GM12873 (cell line): ENCODE measurements around the gene KCNIP4.

ENCODE experiments used
- TF ChIP-seq, protein P1 (sequence below): IDR thresholded peaks from 2 replicates; pipeline ENCODE4 v1.5.1; 2012; ENCODE audit warnings: low read depth, mild to moderate bottlenecking, moderate library complexity, low read length, control low read depth; ENCODE audit not compliant: insufficient read depth; ENCODE audit errors: missing control alignments

Gene KCNIP4

DNA sequence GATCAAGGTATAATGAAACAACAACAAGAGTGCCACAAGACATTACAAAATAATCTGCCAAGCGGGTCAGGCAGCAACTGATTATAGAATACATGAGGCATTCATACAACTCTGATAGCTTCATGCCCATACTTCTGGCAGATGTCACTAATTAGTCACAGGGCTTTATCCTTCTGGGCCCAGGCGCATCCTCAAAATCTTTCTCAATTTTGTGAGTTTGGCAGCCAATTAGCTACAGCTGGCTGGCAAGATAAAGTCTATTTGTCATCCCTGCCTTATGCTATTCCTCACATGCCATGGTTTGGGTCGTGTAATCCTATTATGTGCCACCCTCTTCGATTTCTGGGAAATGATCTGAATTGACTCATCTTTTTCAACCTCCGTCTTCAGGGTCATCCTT lies 994.0 kb downstream of the KCNIP4 start:
- TF ChIP-seq, protein P1, sequence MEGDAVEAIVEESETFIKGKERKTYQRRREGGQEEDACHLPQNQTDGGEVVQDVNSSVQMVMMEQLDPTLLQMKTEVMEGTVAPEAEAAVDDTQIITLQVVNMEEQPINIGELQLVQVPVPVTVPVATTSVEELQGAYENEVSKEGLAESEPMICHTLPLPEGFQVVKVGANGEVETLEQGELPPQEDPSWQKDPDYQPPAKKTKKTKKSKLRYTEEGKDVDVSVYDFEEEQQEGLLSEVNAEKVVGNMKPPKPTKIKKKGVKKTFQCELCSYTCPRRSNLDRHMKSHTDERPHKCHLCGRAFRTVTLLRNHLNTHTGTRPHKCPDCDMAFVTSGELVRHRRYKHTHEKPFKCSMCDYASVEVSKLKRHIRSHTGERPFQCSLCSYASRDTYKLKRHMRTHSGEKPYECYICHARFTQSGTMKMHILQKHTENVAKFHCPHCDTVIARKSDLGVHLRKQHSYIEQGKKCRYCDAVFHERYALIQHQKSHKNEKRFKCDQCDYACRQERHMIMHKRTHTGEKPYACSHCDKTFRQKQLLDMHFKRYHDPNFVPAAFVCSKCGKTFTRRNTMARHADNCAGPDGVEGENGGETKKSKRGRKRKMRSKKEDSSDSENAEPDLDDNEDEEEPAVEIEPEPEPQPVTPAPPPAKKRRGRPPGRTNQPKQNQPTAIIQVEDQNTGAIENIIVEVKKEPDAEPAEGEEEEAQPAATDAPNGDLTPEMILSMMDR: no peak

DNA sequence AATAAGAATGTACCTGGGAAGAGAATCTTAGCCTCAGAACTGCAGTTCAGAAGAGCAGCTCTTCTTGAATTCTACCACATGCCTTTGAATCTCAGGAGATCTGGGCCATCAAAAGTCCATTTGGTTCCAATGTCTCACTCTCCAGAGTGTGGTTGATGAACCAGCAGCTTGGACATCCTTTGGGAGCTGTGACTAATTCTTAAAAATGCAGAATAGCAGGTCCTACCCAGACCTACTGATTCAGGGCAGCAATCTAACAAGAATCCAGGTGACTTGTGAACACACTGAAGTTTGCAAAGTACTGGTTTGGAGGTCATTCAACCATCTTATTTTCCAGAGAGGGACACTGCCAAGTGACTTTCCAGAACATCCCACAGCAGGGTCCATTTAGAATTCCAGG lies 1003.6 kb downstream of the KCNIP4 start:
- TF ChIP-seq, protein P1: no peak

GRCh38 chr4:20944451-20944850 lies 1004.1 kb downstream of the KCNIP4 start:
- TF ChIP-seq, protein P1: no peak

DNA sequence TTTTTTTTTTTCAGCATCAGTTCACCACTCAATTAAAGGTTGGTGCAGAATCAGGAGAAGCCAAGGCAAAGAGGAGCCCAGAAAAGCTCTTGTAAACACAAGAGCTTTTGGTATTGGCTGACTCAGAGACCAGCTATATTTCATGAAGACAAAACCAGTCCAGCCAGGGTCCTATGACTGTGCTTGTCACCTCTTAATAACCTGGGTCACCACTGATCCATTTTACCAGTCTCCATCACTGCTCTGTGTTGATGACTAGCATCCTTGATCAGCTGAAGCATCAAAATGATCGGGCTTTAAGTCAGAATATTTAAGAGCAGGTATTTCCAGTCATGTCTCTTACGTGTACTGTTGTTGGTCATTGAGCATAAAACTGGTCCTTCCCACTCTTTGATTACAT lies 1010.4 kb downstream of the KCNIP4 start:
- TF ChIP-seq, protein P1: no peak

- TF ChIP-seq, protein P1: no peak
Observed at GRCh38 chr4:20926529-20926928, 1022.0 kb downstream of the KCNIP4 start.

- TF ChIP-seq, protein P1: no peak
Observed at GRCh38 chr4:20925176-20925575, 1023.4 kb downstream of the KCNIP4 start.

GRCh38 chr4:20922962-20923361 lies 1025.6 kb downstream of the KCNIP4 start:
- TF ChIP-seq, protein P1: no peak
